Stimulated activated CD4-positive, alpha-beta T cell treated with anti-CD3 and anti-CD28 coated beads, TNF-alpha, amount 100 ng/mL, for 48 hours (primary cell): ENCODE measurements around the gene FUT3.
"Not testable (repeated sequence)": the region's sequence is repeated elsewhere in the genome, so short reads cannot be mapped to it uniquely, and the experiment has no call there.

Source experiments
- DNase-seq, 3 donors: peaks; one replicate each; pipeline ENCODE4 v3.0.0-alpha.2; 2020; ENCODE audit warnings: low read depth in 3 of 3

Gene FUT3

DNA sequence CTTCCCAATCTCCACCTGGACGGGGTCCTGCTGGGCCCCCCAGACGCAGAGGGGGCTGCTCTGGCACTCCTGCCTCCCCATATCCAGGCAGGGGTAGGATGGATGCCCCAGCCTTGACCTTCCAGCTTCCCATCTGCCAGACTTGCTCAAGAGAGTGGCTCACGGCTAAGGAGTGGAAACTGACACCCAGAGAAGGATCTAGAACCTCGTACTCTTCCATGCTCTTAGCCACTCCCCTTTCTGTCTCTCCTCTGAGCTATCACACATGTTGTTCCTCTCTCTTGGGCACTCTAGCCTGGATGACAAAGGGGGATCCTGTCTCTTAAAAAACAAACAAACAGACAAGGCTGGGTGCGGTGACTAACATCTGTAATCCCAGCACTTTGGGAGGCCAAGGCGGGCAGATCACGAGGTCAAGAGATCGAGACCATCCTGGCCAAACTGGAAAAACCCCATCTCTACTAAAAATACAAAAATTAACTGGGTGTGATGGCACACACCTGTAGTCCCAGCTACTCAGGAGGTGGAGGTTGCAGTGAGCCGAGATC, 31.2 kb upstream of the FUT3 start:
- DNase-seq, result no peak

DNA sequence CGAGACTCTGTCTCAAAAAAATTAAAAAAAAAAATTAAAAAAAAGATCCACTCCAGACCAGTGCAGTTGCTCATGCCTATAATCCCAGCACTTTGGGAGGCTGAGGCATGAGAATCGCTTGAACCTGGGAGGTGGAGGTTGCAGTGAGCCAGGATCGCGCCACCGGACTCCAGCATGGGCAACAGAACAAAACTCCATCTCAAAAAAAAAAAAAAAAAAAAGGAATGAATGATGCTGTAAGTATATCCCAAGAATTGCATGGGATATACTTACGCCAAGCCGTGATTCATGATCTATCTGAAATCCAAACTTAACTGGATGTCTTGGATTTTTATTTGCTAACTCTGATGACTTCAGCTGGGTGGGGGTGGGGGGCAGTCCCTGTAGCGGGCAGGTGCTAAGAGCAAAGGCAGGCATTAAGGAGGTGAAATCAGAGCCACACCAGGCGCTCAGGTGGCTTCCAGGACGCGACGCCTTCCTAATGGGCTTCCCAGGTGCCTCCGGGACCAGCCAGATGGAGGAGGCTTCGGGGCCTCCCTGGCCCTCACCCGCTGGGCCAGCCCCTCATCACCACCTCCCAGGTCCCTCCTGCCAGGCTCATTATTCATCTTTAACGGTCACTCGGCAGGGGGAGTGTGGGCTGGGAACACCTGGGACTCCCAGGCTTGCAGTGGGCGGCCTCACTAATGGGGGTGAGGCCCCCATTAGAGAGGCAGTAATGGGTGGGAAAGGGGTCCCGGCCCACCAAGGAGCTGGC, 30.5 kb upstream of the FUT3 start:
- no peak for DNase-seq

GRCh38 chr19:5880604-5881078, 29.4 kb upstream of the FUT3 start:
- DNase-seq, result no peak

- no peak for DNase-seq
These were observed 28.9 kb upstream of the FUT3 start for GRCh38 chr19:5880196-5880595.

DNA sequence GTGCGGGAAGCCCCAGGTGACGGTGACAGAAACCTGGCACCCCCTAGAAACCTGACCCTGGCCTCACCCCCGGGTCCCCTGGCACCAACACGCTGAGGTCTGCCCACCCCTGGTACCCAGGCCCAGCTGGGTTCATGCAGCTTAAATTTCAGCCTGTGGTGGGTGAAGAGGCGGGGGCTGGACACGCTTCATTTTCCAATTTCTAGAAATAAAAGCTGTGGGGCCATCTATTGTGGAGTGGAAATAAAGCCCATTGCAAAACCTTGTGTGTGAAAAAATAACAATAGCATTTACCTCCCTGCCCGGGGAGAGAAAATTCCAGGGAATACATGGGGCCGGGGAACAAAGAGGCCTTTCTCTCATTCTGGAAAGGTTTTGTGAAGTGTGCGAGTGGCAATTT, 26.6 kb upstream of the FUT3 start:
- DNase-seq, result no peak

DNA sequence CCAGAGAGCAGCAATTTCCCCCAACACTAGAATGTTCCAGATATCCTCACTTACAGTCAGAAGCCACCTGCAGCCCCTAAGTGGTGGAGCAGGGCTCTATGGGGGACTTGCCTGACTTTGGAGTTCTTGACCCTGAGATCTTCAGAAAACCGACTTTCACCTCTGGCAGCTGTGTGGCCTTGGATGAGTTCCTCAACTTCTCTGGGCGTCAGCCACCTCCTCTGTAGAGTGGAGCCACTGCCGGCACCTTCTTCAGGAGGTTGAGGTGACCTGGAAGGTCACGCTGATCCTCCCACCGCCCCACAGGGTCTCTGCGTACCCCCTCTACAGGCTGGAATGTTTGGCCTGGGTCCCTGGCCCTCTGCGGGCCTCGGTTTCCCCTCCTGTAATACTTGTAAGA, 26.2 kb upstream of the FUT3 start:
- DNase-seq, result no peak

DNA sequence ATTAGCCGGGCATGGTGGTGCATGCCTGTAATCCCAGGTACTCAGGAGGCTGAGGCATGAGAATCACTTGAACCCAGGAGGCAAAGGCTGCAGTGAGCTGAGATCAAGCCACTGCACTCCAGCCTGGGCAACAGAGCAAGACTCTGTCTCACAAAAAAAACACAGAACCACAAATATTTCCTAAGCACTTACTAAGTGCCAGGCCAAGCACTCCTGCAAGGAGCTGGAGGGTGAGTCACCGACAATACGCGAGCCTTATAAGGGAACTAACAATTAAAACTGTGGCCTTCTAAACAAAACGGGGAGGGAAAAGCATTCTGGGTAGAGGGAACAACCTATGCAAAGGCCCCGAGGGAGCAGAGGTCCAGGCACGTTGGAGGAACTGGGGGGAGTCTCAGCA, 23.2 kb upstream of the FUT3 start:
- not testable (repeated sequence) for DNase-seq

DNA sequence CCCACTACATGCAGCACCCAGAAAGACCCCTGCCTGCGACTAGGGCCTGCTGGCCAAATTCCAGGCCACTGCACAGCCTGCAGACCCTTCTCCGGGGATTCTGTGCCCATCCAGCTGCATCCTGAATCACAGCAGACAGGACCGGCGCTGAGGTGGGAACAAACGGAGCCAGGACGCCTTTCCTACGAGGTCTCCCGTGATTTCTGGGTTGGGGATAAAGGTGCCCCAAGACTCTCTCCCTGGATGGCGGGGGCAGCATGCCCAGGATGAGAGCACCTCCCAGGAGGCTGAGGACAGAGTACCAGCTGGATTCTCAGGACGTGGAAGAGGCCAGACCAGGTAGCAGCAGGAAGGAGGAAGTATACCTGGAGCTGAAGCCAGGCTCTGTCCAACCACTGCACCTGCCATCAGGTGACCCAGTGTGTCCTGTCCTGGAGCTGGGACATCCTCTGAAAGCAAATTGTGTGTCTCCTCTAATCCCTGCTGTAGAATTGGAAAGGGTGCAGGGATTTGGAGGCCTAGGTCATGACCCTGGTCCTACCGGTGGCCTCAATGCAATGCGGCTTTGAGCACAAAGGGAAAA, 22.5 kb upstream of the FUT3 start:
- no peak for DNase-seq

GRCh38 chr19:5870986-5871394, 19.7 kb upstream of the FUT3 start:
- DNase-seq, result no peak

DNA sequence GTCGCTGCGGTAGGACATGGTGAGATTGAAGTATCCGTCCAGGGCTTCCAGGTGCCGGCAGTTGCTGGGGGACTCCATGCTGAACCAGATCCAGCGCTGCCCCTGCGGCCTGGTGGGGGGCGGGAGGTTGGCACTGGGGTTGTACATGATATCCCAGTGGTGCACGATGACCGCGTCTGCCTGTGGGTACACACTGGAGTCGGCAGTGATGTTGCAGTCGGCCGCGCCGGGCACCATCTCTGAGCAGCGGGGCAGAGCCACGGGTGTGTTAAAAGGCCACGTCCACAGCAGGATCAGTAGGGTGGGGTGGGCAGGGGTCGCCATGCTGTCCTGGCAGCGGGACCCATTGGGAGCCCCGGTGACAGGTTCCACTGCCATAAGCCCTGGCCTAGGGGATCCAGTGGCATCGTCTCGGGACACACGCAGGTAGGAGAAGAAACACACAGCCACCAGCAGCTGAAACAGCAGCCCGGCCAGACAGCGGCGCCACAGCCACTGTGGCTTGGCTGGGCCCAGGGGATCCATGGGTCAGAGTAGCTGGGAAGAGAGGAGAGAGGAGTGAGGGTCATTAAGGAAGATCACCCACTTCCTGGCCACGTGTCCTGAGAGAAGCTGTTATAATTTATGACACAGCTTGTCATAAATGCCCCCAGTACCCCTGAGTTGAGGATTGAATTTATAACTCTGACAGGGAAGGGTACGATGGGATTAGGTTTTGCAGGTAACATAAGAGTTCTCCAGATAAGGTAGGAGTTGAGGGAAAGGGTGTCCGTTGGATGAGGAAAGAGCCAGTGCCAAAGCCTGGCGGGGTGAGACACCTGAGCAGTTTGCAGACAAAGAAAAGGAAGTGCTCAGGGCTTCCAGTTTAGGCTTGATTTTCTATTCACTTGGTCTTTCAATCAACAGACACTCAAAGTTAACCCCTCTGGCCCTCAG, 16.2 kb upstream of the FUT3 start:
- DNase-seq, result no peak

DNA sequence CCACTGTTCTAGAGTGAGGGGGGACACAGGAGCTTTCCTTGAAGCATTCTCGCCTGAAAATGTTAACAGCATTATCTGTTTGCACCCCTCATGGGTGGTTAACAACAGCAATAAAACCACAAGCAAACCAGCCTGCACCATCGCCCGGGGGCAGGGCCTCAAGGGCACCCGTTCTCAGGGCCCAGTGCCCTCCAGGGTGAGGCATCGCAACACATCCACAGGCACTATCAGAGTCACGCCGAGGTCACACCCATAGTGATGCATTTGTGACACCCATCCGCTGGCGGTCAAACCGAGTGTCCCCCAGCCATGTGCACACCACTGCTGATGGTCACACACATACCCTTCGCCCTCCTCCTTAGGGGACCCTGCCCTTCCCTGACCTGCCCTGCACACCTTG, 14.5 kb upstream of the FUT3 start:
- no peak for DNase-seq

DNA sequence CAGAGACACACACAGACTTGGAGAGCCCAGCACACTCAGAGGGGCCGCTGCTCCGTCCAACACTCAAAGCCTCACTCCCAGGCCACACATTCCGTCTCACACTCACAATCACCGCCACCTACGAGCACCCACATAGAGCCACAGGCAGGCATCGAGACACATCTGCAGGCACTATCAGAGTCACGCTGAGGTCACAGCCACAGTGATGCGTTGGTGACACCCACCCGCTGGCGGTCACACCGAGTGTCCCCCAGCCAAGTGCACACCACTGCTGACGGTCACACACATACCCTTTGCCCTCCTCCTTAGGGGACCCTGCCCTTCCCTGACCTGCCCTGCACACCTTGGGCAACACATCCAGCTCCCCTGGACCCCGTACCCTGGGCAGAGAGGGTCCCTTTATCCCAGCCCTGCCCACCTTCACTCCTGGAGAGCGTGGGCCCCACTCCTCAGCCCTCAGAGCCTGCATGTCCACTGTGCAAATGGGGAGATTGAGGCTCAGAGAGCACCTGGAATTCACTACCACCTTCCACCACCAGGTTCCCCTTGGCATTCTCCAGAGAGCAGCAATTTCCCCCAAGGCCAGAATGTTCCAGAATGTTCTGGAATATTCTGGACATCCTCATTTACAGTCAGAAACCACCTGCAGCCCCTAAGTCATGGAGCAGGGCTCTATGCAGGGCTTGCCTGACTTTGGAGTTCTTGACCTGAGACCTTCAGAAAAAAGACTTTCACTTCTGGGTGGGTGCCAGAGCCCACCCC, 13.7 kb upstream of the FUT3 start:
- DNase-seq, result no peak

DNA sequence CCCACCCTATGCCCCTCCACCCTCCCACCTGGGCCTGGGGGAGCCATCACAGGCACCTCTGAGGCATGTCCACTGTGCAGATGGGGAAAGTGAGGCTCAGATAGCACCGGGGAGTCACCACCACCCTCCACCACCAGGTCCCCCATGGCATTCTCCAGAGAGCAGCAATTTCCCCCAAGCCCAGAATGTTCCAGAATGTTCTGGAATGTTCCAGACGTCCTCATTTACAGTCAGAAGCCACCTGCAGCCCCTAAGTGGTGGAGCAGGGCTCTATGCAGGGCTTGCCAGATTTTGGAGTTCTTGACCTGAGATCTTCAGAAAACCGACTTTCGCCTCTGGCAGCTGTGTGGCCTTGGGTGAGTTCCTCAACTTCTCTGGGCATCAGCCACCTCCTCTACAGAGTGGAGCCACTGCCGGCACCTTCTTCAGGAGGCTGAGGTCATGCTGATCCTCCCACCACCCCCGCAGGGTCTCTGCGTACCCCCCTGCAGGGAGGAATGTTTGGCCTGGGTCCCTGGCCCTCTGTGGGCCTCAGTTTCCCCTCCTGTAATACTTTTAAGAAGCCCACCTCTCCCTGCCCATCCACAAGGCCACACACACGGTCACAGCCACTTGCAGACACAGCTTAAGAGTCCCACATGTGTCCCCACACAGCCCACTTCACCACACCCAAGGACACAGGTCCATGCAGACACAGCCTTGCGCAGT, 12.9 kb upstream of the FUT3 start:
- no peak for DNase-seq

GRCh38 chr19:5863030-5863665, 11.9 kb upstream of the FUT3 start:
- DNase-seq, result no peak

GRCh38 chr19:5857203-5858081, 6.2 kb upstream of the FUT3 start:
- no peak for DNase-seq

DNA sequence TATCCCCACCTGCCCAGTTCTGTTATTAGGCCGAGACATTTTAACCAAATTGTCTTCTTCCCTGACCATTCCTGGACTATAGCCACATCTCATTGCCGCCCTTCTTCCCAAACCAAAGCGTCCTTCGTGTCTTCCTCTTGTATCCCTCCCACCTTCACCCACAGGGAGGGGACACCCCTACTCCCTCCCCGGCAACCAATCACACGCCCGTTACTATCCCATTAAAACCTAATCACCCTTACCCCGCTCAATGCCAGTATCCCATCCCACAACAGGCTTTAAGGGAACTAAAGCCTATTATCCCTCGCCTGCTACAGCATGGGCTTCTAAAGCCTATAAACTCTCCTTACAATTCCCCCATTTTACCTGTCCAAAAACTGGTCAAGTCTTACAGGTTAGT, 3.9 kb upstream of the FUT3 start:
- DNase-seq, result not testable (repeated sequence)

- not testable (repeated sequence) for DNase-seq
These were observed 2.9 kb upstream of the FUT3 start for GRCh38 chr19:5854121-5854520.

DNA sequence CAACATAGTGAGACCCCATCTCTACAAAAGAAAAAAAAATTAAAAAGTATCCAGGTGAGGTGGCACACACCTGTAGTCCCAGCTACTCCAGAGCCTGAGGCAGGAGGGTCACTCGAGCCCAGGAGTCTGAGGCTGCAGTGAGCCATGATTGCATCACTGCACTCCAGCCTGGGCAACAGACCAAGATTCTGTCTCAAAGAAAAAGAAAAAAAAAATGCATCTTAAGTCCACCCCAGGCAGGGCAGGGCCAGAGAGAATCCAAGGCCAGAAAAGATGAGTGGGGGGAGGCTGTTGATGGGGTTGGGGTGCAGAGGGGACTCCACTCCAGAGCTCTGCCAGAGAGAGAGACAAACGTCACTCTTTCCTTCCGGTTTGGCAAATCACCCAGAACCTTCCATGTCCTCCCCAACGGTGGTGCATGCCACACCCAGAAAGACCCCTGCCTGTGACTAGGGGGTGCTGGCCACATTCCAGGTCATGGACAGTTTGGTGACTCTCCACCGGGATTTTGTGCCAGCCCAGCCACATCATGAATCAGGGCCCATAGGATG, 431 bp downstream of the FUT3 start:
- no peak for DNase-seq

DNA sequence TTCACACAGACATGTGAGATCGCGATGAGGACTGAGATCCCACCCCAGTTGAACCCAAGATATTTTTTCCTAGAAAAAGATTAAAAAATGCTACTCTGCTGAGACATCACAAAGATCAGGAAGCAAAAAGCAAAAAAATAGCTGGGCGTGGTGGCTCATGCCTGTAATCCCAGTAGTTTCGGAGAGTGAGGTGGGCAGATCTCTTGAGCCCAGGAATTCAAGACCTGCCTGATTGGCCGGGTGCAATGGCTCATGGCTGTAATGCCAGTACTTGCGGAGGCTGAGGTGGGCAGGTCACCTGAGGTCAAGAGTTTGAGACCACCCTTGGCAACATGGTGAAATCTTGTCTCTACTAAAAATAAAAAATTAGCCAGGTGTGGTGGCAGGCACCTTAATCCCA, 1.1 kb downstream of the FUT3 start:
- DNase-seq, result no peak
